Peyer's patch (tissue), 4 donors: Measurements from ENCODE around the gene RSU1.

Experiments used
- CTCF ChIP-seq, 6 experiments: fragments of 450-650 bp in 4 of 6; fragments of 200-600 bp in 2 of 6; sonication (generic) in 1 of 6; IDR thresholded peaks; one replicate each; pipeline ENCODE4 v1.5.1; 2017 to 2019; ENCODE audit warnings: antibody characterized with exemption in 6 of 6, mild to moderate bottlenecking in 3 of 6, moderate library complexity in 1 of 6
- POLR2A ChIP-seq, 2 donors: fragments of 450-650 bp; IDR thresholded peaks; one replicate each; pipeline ENCODE4 v1.5.1; 2017; ENCODE audit warnings: antibody characterized with exemption in 2 of 2, mild to moderate bottlenecking in 2 of 2, moderate library complexity in 2 of 2

- TF ChIP-seq CTCF (IDR thresholded peaks at IDR 0.05) (peak in 5 of 6 experiments; percentile 12 to 45 (median 32)), POLR2A (IDR thresholded peaks at IDR 0.05) (no peak)
These were observed 272.0 kb downstream of the RSU1 start for GRCh38 chr10:16545116-16545736.
